H9 (cell line): ENCODE data around the gene TMEM151B. TPM values are rescaled to one million over a fixed set of nuclear protein-coding genes. Genes with fewer than 3 reads are reported as not detected.

Experiments used
- DNase-seq: peaks from one replicate; pipeline ENCODE4 v3.0.0-alpha.2; 2017
- H2AFZ ChIP-seq: one replicate; pipeline ENCODE4 v1.6.1; 2013; ENCODE audit warnings: mild to moderate bottlenecking, low read length, control low read depth, moderate library complexity
- H2AK5ac ChIP-seq: 2 replicates; pipeline ENCODE4 v1.6.1; 2013; ENCODE audit warnings: low read length, control low read depth, mixed read lengths; ENCODE audit not compliant: insufficient read length
- H2BK120ac ChIP-seq: one replicate; pipeline ENCODE4 v1.6.1; 2013; ENCODE audit warnings: low read depth, mild to moderate bottlenecking, low read length, control low read depth, inconsistent platforms; ENCODE audit not compliant: poor library complexity, severe bottlenecking
- H2BK12ac ChIP-seq: 2 replicates; pipeline ENCODE4 v1.6.1; 2013; ENCODE audit warnings: low read length, control low read depth, mixed read lengths, low read depth; ENCODE audit not compliant: insufficient read length
- H2BK15ac ChIP-seq: 2 replicates; pipeline ENCODE4 v1.6.1; 2013; ENCODE audit warnings: low read depth, low read length, control low read depth
- H2BK20ac ChIP-seq: one replicate; pipeline ENCODE4 v1.6.1; 2013; ENCODE audit warnings: low read depth, mild to moderate bottlenecking, low read length, control low read depth, inconsistent platforms; ENCODE audit not compliant: poor library complexity, severe bottlenecking
- H2BK5ac ChIP-seq: 2 replicates; pipeline ENCODE4 v1.6.1; 2013; ENCODE audit warnings: low read length, control low read depth, mixed read lengths; ENCODE audit not compliant: insufficient read length
- H3K14ac ChIP-seq: 2 replicates; pipeline ENCODE4 v1.6.1; 2013; ENCODE audit warnings: low read length, control low read depth; ENCODE audit not compliant: insufficient read depth
- H3K18ac ChIP-seq: 2 replicates; pipeline ENCODE4 v1.6.1; 2013; ENCODE audit warnings: low read depth, mild to moderate bottlenecking, mixed read lengths, low read length, control low read depth; ENCODE audit not compliant: insufficient read length
- H3K23ac ChIP-seq: 2 replicates; pipeline ENCODE4 v1.6.1; 2013; ENCODE audit warnings: low read length, control low read depth, mixed read lengths, low read depth; ENCODE audit not compliant: insufficient read length
- H3K23me2 ChIP-seq: 2 replicates; pipeline ENCODE4 v1.6.1; 2013; ENCODE audit warnings: low read depth, mild to moderate bottlenecking, mixed read lengths, low read length, control low read depth; ENCODE audit not compliant: insufficient read length, poor library complexity, severe bottlenecking
- H3K27ac ChIP-seq: 2 replicates; pipeline ENCODE4 v1.5.1; 2013; ENCODE audit warnings: low read length, control low read depth, mixed read lengths, low read depth; ENCODE audit not compliant: insufficient read length
- H3K27me3 ChIP-seq: 2 replicates; pipeline ENCODE4 v1.6.1; 2013; ENCODE audit warnings: low read length, control low read depth, inconsistent platforms; ENCODE audit not compliant: insufficient read depth
- H3K4ac ChIP-seq: 2 replicates; pipeline ENCODE4 v1.6.1; 2013; ENCODE audit warnings: low read depth, mild to moderate bottlenecking, control low read depth, inconsistent platforms, low read length, moderate library complexity
- H3K4me1 ChIP-seq: 2 replicates; pipeline ENCODE4 v1.6.1; 2013; ENCODE audit warnings: low read length, control low read depth, inconsistent platforms; ENCODE audit not compliant: insufficient read depth
- H3K4me2 ChIP-seq: 2 replicates; pipeline ENCODE4 v1.6.1; 2013; ENCODE audit warnings: low read length, control low read depth, mixed read lengths; ENCODE audit not compliant: insufficient read length, insufficient read depth
- H3K56ac ChIP-seq: 2 replicates; pipeline ENCODE4 v1.6.1; 2013; ENCODE audit warnings: low read depth, mild to moderate bottlenecking, mixed read lengths, low read length, control low read depth; ENCODE audit not compliant: insufficient read length
- H3K79me1 ChIP-seq: 2 replicates; pipeline ENCODE4 v1.6.1; 2013; ENCODE audit warnings: low read depth, mild to moderate bottlenecking, moderate library complexity, low read length, control low read depth, inconsistent platforms; ENCODE audit not compliant: insufficient read depth, poor library complexity, severe bottlenecking
- H3K79me2 ChIP-seq: 2 replicates; pipeline ENCODE4 v1.6.1; 2013; ENCODE audit warnings: low read length, control low read depth, inconsistent platforms; ENCODE audit not compliant: insufficient read depth
- H3K9ac ChIP-seq: 2 replicates; pipeline ENCODE4 v1.6.1; 2013; ENCODE audit warnings: low read length, control low read depth, mixed read lengths; ENCODE audit not compliant: insufficient read length; ENCODE audit errors: extremely low read depth
- H3K9me3 ChIP-seq: one replicate; pipeline ENCODE4 v1.6.1; 2013; ENCODE audit warnings: low read depth, low read length, inconsistent platforms; ENCODE audit not compliant: control insufficient read depth
- H3T11ph ChIP-seq: one replicate; pipeline ENCODE4 v1.6.1; 2013; ENCODE audit warnings: mild to moderate bottlenecking, low read length, control low read depth, inconsistent platforms
- H4K20me1 ChIP-seq: one replicate; pipeline ENCODE4 v1.6.1; 2013; ENCODE audit not compliant: control insufficient read depth, insufficient read length, insufficient read depth
- H4K5ac ChIP-seq: 2 replicates; pipeline ENCODE4 v1.6.1; 2013; ENCODE audit warnings: low read depth, mild to moderate bottlenecking, mixed read lengths, low read length, control low read depth; ENCODE audit not compliant: insufficient read length
- H4K8ac ChIP-seq: replicated peaks from 2 replicates; pipeline ENCODE4 v1.6.1; 2013; ENCODE audit warnings: low read length, control low read depth, mixed read lengths, low read depth; ENCODE audit not compliant: insufficient read length
- H4K91ac ChIP-seq: 2 replicates; pipeline ENCODE4 v1.6.1; 2013; ENCODE audit warnings: low read depth, mild to moderate bottlenecking, moderate library complexity, mixed read lengths, low read length, control low read depth; ENCODE audit not compliant: insufficient read length
- H3K27ac Mint-ChIP-seq, 3 experiments: 2 replicates in 2 of 3; 3 replicates in 1 of 3; pipeline ENCODE4 v1.8.0; 2020 to 2021; ENCODE audit warnings: mixed read lengths in 3 of 3, mild to moderate bottlenecking in 1 of 3, moderate library complexity in 1 of 3
- H3K27me3 Mint-ChIP-seq: 2 replicates; pipeline ENCODE4 v1.8.0; 2021; ENCODE audit warnings: low read depth, mild to moderate bottlenecking, moderate library complexity, mixed read lengths
- H3K36me3 Mint-ChIP-seq, 3 experiments: 2 replicates in 2 of 3; 3 replicates in 1 of 3; pipeline ENCODE4 v1.8.0; 2020 to 2021; ENCODE audit warnings: low read depth in 3 of 3, mixed read lengths in 3 of 3; ENCODE audit not compliant: insufficient read depth in 1 of 3
- H3K4me1 Mint-ChIP-seq, 2 experiments: 2 replicates each; pipeline ENCODE4 v1.8.0; 2020; ENCODE audit warnings: mixed read lengths in 2 of 2
- H3K4me3 Mint-ChIP-seq, 2 experiments: 2 replicates in 1 of 2; 3 replicates in 1 of 2; pipeline ENCODE4 v1.8.0; 2020 to 2021; ENCODE audit warnings: mild to moderate bottlenecking in 2 of 2, mixed read lengths in 2 of 2, moderate library complexity in 1 of 2
- H3K9me3 Mint-ChIP-seq, 2 experiments: 2 replicates in 1 of 2; 3 replicates in 1 of 2; pipeline ENCODE4 v1.8.0; 2020; ENCODE audit warnings: mild to moderate bottlenecking in 2 of 2, mixed read lengths in 2 of 2, moderate library complexity in 1 of 2
- WGBS: extraction: QIAGEN DNeasy Blood & Tissue Kit; methylation state at CpG from one replicate; pipeline ENCODE4 v1.1.7; 2013; ENCODE audit warnings: missing lambda C conversion rate, low lambda C conversion rate, mixed read lengths; ENCODE audit not compliant: insufficient read length; ENCODE audit errors: extremely low coverage; 5-methylcytosine and 5-hydroxymethylcytosine counted together
- total RNA-seq: library from RNA; stranded (reverse); gene quantifications from 2 replicates; pipeline ENCODE4 v1.2.1, GENCODE V29; 2021
- TF ChIP-seq, protein P1 (sequence below): fragments of 200-600 bp; sonication (generic); conservative IDR thresholded peaks from 3 replicates; pipeline ENCODE4 v1.8.0; 2021; ENCODE audit warnings: antibody characterized with exemption, mild to moderate bottlenecking

The TMEM151B gene
- total RNA-seq, 1 experiment from 2014 or later, result 2.4 TPM

DNA sequence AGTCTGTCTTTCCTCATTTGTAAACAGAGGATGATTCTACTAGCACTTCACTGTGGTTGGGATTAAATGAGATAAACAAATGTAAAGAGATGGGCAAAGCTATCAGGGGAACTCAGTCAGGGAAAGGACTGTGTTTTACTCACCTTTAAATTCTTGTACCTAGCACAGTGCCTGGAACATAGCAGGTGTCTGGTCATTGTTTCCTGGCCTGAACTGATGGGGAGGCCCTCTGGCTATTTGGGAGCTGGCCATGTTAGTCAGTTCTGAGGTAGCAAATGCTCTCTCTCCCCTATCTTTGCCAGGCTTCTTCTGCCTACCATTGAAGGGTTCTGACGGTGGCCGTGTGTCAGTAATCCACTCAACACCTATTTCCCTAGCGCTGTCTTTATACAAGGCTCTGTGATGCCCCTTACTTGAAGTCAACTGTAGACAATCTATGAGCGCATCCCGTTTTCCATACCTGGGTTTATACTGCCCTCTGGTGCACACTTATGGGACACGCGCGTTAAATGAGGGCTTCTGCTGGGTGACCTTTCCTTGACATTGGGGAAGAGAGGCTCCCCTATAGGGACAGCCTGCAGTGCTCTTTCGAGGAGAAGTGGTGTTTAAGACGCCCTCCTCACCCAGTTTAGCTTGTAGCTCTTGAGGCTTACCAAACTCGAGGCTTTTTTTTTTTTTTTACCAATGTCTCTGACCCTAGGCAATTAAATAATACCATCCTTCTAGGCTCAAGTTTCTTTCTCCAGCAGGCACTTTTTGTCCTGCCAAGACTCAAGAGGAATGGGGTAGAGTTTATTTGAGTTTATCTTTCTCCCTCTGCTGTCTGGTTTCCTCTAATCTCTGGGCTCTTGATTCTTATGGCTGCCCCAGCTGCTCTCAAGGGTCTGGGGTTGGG, 68.2 kb downstream of the TMEM151B start:
- Histone ChIP-seq H3T11ph (no peak overlapping the region), H2BK5ac (no peak overlapping the region), H3K56ac (no peak overlapping the region), H4K91ac (no peak overlapping the region), H2AK5ac (no peak overlapping the region), H2AFZ (no peak overlapping the region), H2BK20ac (no peak overlapping the region), H2BK12ac (no peak overlapping the region), H4K5ac (no peak overlapping the region), H3K27me3 (no peaks in the 10 kb centered on the region), H4K8ac (no peak overlapping the region), H3K23ac (no peak overlapping the region), H4K20me1 (no peaks in the 10 kb centered on the region), H3K79me2 (no peaks in the 10 kb centered on the region), H3K4me1 (peaks cover 2% of the 10 kb centered on the region; the same call in 1 of the 2 replicates), H3K4ac (no peak overlapping the region), H3K9me3 (no peaks in the 10 kb centered on the region), H2BK120ac (no peak overlapping the region), H3K4me2 (no peak overlapping the region), H2BK15ac (no peak overlapping the region), H3K9ac (no peak overlapping the region), H3K18ac (no peak overlapping the region), H3K79me1 (no peaks in the 10 kb centered on the region), H3K14ac (no peak overlapping the region), H3K23me2 (no peaks in the 10 kb centered on the region), H3K27ac (no peak overlapping the region)
- TF ChIP-seq, protein P1, sequence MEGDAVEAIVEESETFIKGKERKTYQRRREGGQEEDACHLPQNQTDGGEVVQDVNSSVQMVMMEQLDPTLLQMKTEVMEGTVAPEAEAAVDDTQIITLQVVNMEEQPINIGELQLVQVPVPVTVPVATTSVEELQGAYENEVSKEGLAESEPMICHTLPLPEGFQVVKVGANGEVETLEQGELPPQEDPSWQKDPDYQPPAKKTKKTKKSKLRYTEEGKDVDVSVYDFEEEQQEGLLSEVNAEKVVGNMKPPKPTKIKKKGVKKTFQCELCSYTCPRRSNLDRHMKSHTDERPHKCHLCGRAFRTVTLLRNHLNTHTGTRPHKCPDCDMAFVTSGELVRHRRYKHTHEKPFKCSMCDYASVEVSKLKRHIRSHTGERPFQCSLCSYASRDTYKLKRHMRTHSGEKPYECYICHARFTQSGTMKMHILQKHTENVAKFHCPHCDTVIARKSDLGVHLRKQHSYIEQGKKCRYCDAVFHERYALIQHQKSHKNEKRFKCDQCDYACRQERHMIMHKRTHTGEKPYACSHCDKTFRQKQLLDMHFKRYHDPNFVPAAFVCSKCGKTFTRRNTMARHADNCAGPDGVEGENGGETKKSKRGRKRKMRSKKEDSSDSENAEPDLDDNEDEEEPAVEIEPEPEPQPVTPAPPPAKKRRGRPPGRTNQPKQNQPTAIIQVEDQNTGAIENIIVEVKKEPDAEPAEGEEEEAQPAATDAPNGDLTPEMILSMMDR, result peak; percentile 88
- Mint-ChIP-seq H3K9me3 (no peaks in the 10 kb centered on the region; a peak in 1 of 5 replicates), H3K27ac (0 out of 7 replicates have a peak overlapping the region, but pooled peaks of 1 of the 3 experiments have one; percentile 52), H3K4me3 (no peak overlapping the region; a peak in 1 of 5 replicates), H3K4me1 (peaks cover 33 to 35% of the 10 kb centered on the region in 2 experiments), H3K27me3 (peaks cover 3% of the 10 kb centered on the region), H3K36me3 (no peaks in the 10 kb centered on the region)
- DNase-seq, result peak; percentile 74
- no CpG with 5 or more reads among the region's 11 CpGs for WGBS
